AG04449 (cell line): ENCODE data around the gene MAGEF1.

Experiments
- CTCF ChIA-PET: fragments of 350-600 bp; formaldehyde crosslinking; extraction: SDS; loops from one replicate; lab custom pipeline; 2021; ENCODE audit warnings: antibody characterized with exemption; lab: Yijun Ruan, JAX
- POLR2A ChIA-PET: fragments of 400-600, 350-600 bp; formaldehyde crosslinking; extraction: SDS; loops from one replicate; lab custom pipeline; 2020; ENCODE audit warnings: antibody characterized with exemption, inconsistent platforms; lab: Yijun Ruan, JAX
- DNase-seq: peaks from one replicate; pipeline ENCODE4 v3.0.0-alpha.2; 2010; ENCODE audit warnings: low read depth, low spot score
- H3K4me3 ChIP-seq: 2 replicates; pipeline ENCODE4 v1.5.1; 2011; ENCODE audit warnings: low read depth, mild to moderate bottlenecking, control low read depth, low read length
- TF ChIP-seq, protein P1 (sequence below): IDR thresholded peaks from one replicate; pipeline ENCODE4 v1.5.1; 2011; ENCODE audit warnings: mild to moderate bottlenecking, moderate library complexity, low read length, control low read depth, inconsistent platforms; ENCODE audit not compliant: insufficient read depth; ENCODE audit errors: missing control alignments

MAGEF1 gene

DNA sequence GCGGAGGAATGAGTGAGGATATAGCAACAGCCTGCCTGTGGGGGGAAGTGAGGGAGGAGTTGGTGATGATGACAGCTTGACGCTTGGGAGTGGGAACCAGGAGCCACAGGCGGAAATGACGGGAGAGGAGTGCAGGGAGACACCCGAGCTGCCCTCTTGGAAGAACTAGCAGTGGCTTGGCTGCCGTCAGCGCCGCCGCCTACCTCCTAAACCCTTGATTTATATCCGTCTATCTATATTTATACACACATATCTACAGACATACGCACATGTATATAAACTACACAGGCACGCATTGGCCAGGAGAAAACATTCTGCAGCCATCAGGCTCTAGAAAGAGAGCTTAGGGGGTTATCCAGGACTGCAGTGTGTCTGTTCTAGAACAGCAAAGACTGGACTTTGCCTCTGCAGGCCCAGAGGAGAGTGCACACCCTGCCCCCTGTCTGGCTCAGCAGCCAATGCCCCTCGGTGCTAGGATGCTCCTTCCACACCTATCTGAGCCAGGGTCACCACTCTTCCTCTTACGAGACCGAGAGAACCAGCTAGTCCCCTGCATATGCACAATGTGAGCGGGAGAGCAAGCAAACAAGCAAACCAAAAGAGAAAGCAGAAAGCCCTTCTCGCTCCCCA lies 45.3 kb upstream of the MAGEF1 start:
- ChIA-PET POLR2A (interaction anchor here (0.8 to 1.8 kb wide), 3 partner anchors 46 to 201 kb away, joined by 4 to 12 read pairs (median 4); partner anchors contain the start of genes EPHB3 and MAGEF1), CTCF (interaction anchor here (0.7 to 4.7 kb wide), 14 partner anchors 8 to 136 kb away, joined by 3 to 16 read pairs (median 3); partner anchors contain the start of gene MAGEF1)
- peak; percentile 92 for DNase-seq

DNA sequence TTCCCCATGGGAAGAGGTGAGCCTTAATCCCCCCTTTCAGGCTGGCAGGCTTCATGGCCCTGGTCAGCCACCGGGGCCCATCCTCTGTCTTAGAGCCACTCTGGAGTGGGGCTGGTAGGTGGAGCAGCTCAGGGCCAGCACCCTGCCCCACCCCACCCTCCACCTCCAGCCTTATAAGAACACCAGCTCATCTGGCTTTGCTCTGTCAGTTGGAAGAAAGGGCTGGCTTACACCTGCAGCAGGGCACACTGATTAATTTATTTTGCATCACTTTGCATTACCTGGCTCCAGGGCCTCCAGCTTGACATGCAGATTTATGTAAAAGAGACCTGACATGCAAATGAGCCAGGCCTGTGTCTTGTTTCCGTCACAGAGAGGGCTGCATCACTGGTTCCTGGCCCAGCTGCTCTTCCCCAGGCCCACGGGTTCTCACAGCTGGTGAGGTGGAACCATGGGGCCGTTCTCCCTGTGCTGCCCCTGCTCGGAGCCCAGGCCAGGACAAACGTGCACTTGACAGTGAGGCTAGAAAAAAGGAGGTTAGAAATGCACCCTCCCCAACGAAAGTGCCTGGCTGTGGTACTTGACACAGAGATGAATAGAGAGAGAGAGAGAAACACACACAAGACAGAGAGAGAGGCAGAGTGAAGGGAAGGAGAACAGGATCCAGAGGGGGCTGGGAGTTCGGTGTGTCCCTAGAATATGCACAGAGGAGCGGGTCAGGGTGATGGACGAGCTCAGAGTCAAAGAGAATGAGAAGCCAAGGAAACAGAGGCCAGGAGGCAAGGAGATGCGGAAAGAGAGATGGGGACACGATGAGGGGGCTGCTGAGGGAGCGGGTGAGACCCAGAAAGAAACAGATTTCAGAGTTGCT lies 44.5 kb upstream of the MAGEF1 start:
- ChIA-PET POLR2A (interaction anchor here (0.8 to 1.8 kb wide), 3 partner anchors 45 to 200 kb away, joined by 4 to 12 read pairs (median 4); partner anchors contain the start of genes EPHB3 and MAGEF1), CTCF (interaction anchor here (0.7 to 4.7 kb wide), 18 partner anchors 8 to 243 kb away, joined by 3 to 16 read pairs (median 3); partner anchors contain the start of gene MAGEF1)
- TF ChIP-seq, protein P1, sequence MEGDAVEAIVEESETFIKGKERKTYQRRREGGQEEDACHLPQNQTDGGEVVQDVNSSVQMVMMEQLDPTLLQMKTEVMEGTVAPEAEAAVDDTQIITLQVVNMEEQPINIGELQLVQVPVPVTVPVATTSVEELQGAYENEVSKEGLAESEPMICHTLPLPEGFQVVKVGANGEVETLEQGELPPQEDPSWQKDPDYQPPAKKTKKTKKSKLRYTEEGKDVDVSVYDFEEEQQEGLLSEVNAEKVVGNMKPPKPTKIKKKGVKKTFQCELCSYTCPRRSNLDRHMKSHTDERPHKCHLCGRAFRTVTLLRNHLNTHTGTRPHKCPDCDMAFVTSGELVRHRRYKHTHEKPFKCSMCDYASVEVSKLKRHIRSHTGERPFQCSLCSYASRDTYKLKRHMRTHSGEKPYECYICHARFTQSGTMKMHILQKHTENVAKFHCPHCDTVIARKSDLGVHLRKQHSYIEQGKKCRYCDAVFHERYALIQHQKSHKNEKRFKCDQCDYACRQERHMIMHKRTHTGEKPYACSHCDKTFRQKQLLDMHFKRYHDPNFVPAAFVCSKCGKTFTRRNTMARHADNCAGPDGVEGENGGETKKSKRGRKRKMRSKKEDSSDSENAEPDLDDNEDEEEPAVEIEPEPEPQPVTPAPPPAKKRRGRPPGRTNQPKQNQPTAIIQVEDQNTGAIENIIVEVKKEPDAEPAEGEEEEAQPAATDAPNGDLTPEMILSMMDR = no peak
- peak overlapping the region; percentile 38 for H3K4me3 ChIP-seq
- no peak for DNase-seq

More for the DNA sequence above, 45.3 kb upstream of the MAGEF1 start:
- TF ChIP-seq, protein P1 = no peak
- H3K4me3 ChIP-seq = peak overlapping the region; percentile 38

DNA sequence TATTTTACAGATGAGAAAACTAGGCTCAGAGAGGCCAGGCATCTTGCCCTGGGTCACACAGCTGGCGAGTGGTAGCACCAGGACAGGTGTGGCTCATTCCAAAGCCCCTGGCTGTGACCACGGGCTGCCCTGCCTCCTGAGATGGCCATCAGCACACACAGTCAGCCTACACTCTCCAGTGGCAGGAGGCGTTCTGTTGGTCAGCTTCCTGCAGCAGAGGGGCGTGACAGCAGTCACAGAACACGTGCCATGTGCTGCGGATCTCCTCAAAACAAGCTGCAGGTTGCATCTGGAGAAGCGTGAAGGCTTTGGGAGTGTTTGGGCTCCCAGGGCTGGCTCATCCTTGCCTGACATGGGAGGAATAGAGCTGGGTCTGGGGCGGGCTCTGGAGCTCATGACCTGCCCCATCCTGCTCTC lies 43.5 kb upstream of the MAGEF1 start:
- TF ChIP-seq, protein P1 = no peak
- DNase-seq = no peak
- CTCF ChIA-PET = interaction anchor here (1.0 to 4.7 kb wide), 11 partner anchors 10 to 384 kb away, joined by 3 to 16 read pairs (median 4); no protein-coding TSS in a partner anchor
- no peak overlapping the region for H3K4me3 ChIP-seq
- POLR2A ChIA-PET = no interaction called here

DNA sequence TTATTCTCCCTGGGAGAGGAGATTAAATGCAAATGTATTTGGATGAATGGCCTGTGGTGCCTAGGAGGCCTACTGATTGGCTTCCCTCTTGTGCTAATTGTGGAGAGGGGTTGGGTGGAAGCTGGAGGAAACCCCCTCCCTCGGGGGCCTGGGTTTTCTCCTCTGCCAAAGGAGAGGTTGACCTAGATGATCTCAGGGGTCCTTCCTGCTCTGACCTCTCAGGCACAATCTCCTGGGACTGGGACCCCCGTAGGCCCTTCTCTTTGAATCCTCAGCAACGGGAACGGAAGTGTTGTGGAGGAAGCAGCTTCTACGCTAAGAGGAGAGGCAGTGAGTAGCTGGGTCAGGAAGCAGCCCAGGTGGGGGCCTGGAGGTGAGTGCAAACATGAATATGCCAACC lies 40.5 kb upstream of the MAGEF1 start:
- TF ChIP-seq, protein P1 = no peak
- no peak for DNase-seq
- CTCF ChIA-PET = interaction anchor here (1.0 to 1.6 kb wide), 4 partner anchors 9 to 191 kb away, joined by 3 to 6 read pairs (median 4); no protein-coding TSS in a partner anchor
- POLR2A ChIA-PET = no interaction called here
- no peak overlapping the region for H3K4me3 ChIP-seq

DNA sequence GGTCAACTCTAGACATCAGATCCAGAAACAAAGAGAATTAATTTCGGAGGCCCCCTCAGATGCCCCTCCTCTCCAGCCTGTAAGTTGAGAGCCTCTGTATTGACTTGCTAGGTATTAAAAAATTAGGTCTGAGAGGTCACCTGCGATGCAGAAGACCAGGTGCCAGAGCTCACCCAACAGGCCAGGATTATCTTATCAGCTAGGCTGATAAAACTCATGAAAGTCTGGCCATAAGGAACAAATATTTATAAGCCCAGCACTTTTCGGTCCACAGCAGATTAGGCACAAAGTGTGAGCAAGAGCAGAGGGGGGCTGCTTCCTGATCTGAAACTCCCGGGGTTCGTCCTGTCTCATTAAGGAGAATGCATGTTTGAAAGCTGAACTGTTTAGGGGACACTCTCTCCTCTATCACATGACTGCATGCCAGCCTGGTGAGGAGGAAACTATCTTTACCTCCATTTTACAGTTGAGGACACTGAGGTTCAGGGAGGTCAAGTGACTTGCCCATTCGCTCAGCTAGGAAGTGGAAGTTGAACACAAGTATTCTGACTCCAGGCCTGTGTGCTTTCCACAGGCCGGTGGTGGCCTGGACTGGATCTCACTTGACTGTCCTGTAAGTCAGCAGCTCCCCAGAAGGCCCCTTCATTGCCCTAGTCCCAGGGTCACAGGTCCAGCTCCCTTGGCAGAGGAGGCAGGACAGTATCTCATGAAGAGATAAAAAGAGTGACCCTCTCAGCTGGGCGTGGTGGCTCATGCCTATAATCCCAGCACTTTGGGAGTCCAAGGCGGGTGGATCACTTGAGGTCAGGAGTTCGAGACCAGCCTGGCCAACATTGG lies 39.6 kb upstream of the MAGEF1 start:
- TF ChIP-seq, protein P1 = no peak
- POLR2A ChIA-PET = no interaction called here
- no peak overlapping the region for H3K4me3 ChIP-seq
- DNase-seq = no peak
- CTCF ChIA-PET = interaction anchor here (1.0 to 2.5 kb wide), 9 partner anchors 8 to 191 kb away, joined by 3 to 10 read pairs (median 4); no protein-coding TSS in a partner anchor
